Measurements from ENCODE around the gene KCNJ4. TPM values are rescaled to one million over a fixed set of nuclear protein-coding genes. Genes with fewer than 3 reads are reported as not detected.
"Not testable (repeated sequence)": the region's sequence is repeated elsewhere in the genome, so short reads cannot be mapped to it uniquely, and the experiment has no call there.

The KCNJ4 gene
- polyA plus RNA-seq, 2 donors, result not detected

DNA sequence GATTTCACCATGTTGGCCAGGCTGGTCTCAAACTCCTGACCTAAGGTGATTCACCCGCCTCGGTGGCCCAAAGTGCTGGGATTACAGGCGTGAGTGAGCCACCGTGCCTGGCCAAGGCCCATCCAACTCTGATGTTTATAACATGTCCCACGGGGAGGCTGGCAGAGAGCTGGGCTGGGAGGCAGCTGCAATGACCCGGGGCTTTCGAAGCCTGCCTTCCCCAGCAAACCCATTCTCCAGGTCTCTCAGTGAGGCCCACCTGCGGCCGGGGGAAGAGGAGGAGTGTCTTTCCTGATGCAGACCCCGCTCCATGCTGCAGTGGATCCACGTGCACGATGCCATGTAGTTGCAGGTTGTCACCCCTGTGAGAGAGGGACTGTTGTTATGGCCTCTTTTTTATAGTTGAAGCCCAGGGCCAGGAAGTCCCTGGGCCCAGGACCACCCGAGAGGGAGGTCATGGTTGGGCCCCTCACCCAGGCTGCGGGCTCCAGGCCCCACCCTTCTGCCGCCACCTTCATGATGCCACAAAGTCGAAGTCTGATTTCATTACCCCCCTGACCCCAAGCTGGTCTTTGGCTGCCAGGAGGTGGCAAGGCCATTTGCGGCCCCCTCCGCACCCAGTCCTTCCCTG is 38.3 kb downstream of the KCNJ4 start:
- Histone ChIP-seq H3K36me3 (ENCODE audit: control insufficient read depth in 2 of 2, insufficient read depth in 2 of 2, low read length in 1 of 2) (no peaks in the 10 kb centered on the region), H3K4me1 (ENCODE audit: control insufficient read depth in 2 of 2, insufficient read depth in 2 of 2, low read length in 1 of 2) (peaks cover 3 to 9% of the 10 kb centered on the region in 2 donors), H3K27ac (ENCODE audit: low read depth in 2 of 2, low read length in 1 of 2) (no peak overlapping the region), H3K9me3 (ENCODE audit: control insufficient read depth in 2 of 2, insufficient read depth in 1 of 2, low read depth in 1 of 2, low read length in 1 of 2) (no peaks in the 10 kb centered on the region), H3K4me3 (ENCODE audit: low read depth in 1 of 2, low read length in 2 of 2) (no peak overlapping the region), H3K27me3 (ENCODE audit: control insufficient read depth in 1 of 2, insufficient read depth in 2 of 2, low read length in 2 of 2) (no peaks in the 10 kb centered on the region)
- WGBS, 2 donors, result 89 to 90% methylated on average over 18 of the region's 18 CpGs

DNA sequence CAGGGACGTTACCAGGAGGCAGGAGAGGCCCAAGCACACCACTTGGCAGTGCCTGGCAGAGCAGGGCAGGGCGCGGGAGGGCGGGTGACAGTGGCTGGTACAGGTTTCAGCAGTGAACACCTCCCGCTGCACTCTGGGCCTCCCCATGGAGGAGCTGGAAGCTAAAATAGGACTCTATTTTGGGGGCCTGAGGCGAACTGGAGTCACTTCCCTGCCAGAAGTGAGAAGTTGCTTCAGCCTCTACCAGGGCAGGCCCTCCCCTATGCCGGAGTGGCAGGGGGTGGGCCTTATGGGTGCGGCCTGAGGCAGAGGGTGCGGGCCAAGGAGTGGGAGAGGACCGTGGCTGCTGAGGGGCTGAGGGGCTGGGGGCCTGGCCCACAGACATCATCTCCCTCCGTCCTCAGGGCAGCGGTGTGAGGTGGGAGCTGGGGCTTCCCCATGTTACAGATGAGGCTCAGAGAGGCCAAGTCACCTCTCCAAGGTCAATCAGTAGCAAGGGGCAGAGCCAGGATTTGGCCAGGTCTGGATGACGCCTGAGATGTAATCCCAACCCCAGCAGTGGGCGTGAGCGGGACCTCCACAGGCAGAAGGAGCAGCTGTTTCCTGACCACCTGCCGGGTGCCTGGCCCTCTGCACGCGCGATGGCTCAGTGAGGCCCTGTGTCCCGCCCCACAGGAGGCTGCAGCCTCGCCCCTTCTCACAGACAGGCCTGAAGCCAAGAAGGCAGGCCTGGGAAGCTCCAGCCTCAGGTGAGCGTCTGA is 39.3 kb downstream of the KCNJ4 start:
- H3K4me3 ChIP-seq (ENCODE audit: low read depth in 1 of 2, low read length in 2 of 2), result no peak overlapping the region
- peaks cover 3 to 9% of the 10 kb centered on the region in 2 donors for H3K4me1 ChIP-seq (ENCODE audit: control insufficient read depth in 2 of 2, insufficient read depth in 2 of 2, low read length in 1 of 2)
- WGBS, 2 donors, result 72 to 83% methylated on average over 18 to 22 of the region's 22 CpGs
- H3K27me3 ChIP-seq (ENCODE audit: control insufficient read depth in 1 of 2, insufficient read depth in 2 of 2, low read length in 2 of 2), result no peaks in the 10 kb centered on the region
- H3K9me3 ChIP-seq (ENCODE audit: control insufficient read depth in 2 of 2, insufficient read depth in 1 of 2, low read depth in 1 of 2, low read length in 1 of 2), result no peaks in the 10 kb centered on the region
- no peak overlapping the region for H3K27ac ChIP-seq (ENCODE audit: low read depth in 2 of 2, low read length in 1 of 2)
- H3K36me3 ChIP-seq (ENCODE audit: control insufficient read depth in 2 of 2, insufficient read depth in 2 of 2, low read length in 1 of 2), result no peaks in the 10 kb centered on the region

DNA sequence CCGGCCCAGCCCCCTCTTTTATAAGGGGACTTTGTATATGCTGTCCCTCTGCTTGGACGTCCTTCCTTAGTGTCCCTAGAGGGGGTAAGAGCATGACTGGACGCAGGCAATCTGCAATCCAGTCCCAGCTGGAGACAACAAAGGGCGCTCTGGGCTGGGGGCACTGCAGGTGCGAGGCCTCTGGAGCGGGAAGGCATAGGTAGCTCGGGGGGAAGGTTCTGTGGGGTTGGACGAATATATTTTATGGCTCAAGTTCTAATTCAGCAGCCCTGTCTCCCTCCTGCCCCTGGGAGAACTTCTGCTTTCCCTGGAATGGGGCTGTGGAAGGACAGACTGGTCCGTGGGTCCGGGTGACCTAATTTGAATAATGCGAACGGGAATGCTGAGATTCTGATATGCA is 40.0 kb downstream of the KCNJ4 start:
- Histone ChIP-seq H3K27me3 (ENCODE audit: control insufficient read depth in 1 of 2, insufficient read depth in 2 of 2, low read length in 2 of 2) (no peaks in the 10 kb centered on the region), H3K9me3 (ENCODE audit: control insufficient read depth in 2 of 2, insufficient read depth in 1 of 2, low read depth in 1 of 2, low read length in 1 of 2) (no peaks in the 10 kb centered on the region), H3K36me3 (ENCODE audit: control insufficient read depth in 2 of 2, insufficient read depth in 2 of 2, low read length in 1 of 2) (no peaks in the 10 kb centered on the region), H3K4me3 (ENCODE audit: low read depth in 1 of 2, low read length in 2 of 2) (no peak overlapping the region), H3K4me1 (ENCODE audit: control insufficient read depth in 2 of 2, insufficient read depth in 2 of 2, low read length in 1 of 2) (peaks cover 3 to 9% of the 10 kb centered on the region in 2 donors), H3K27ac (ENCODE audit: low read depth in 2 of 2, low read length in 1 of 2) (no peak overlapping the region)
- 81 to 85% methylated on average over 12 of the region's 12 CpGs for WGBS, 2 donors

DNA sequence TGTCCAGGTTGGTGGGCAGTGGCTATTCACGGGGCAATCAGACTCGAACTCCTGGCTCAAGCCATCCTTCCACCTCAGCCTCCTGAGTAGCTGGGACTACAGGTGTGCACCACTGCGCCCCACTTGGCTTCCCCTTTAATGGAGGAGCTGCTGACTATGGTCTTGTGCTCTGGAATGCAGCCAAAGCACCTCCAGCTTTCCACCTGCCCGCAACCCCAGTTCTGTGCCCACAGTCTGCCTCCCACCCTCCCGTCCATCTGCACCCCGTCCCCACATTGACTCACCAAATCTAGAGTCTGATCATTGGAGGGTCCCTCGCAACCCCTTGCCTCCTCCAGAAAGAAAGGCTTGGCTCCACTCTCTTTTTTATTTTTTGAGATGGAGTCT is 41.0 kb downstream of the KCNJ4 start:
- peaks cover 3 to 9% of the 10 kb centered on the region in 2 donors for H3K4me1 ChIP-seq (ENCODE audit: control insufficient read depth in 2 of 2, insufficient read depth in 2 of 2, low read length in 1 of 2)
- H3K9me3 ChIP-seq (ENCODE audit: control insufficient read depth in 2 of 2, insufficient read depth in 1 of 2, low read depth in 1 of 2, low read length in 1 of 2), result no peaks in the 10 kb centered on the region
- no peaks in the 10 kb centered on the region for H3K27me3 ChIP-seq (ENCODE audit: control insufficient read depth in 1 of 2, insufficient read depth in 2 of 2, low read length in 2 of 2)
- no peak overlapping the region for H3K4me3 ChIP-seq (ENCODE audit: low read depth in 1 of 2, low read length in 2 of 2)
- WGBS, 2 donors, result 96 to 97% methylated on average over 7 of the region's 7 CpGs
- H3K27ac ChIP-seq (ENCODE audit: low read depth in 2 of 2, low read length in 1 of 2), result no peak overlapping the region
- H3K36me3 ChIP-seq (ENCODE audit: control insufficient read depth in 2 of 2, insufficient read depth in 2 of 2, low read length in 1 of 2), result no peaks in the 10 kb centered on the region

DNA sequence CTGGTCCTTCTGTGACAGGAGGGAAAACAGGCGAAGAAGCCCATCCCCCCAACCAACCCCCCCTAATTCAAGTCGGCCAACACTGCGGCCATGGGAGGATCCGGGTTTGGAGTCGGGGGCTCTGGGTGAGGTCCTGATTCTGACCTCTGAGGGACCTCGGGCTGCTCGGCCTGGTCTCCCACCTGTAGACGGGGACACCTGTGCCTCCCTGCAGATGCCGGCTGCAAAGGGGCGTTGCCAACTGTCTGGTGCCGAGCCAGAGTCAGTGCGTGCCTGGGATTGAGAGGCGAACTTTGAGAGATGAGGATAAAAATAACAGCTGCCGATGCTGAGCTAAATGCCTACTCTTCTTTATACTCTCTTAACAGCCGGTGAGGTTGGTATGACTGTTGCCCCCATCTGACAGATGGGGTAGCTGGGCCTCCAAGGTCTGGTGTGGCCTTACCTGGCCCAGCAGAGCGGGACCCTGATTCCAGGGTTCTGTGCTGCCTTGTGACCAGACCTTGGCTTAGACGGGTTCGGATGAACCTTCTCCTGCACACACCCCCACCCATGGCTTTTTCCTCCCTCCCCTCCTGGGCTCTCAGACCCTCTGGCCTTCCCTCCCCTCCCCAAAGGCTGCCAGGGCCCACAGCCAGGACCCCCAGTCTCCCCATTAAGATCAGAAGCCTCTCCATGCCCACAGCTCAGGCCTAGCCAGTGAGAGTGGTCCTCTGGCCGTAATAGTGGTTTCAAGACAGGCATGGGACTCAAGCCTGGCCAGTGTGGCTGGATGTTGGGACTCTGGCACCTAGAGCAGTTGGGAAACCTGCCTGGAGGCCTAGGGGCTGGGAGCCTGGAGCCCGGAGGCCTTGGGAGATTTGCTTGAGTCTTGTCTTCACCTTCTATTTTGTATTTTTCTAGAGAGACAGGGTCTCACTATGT is 41.7 kb downstream of the KCNJ4 start:
- H3K4me3 ChIP-seq (ENCODE audit: low read depth in 1 of 2, low read length in 2 of 2), result no peak overlapping the region
- no peaks in the 10 kb centered on the region for H3K9me3 ChIP-seq (ENCODE audit: control insufficient read depth in 2 of 2, insufficient read depth in 1 of 2, low read depth in 1 of 2, low read length in 1 of 2)
- no peak overlapping the region for H3K27ac ChIP-seq (ENCODE audit: low read depth in 2 of 2, low read length in 1 of 2)
- peaks cover 3 to 9% of the 10 kb centered on the region in 2 donors for H3K4me1 ChIP-seq (ENCODE audit: control insufficient read depth in 2 of 2, insufficient read depth in 2 of 2, low read length in 1 of 2)
- H3K27me3 ChIP-seq (ENCODE audit: control insufficient read depth in 1 of 2, insufficient read depth in 2 of 2, low read length in 2 of 2), result no peaks in the 10 kb centered on the region
- no peaks in the 10 kb centered on the region for H3K36me3 ChIP-seq (ENCODE audit: control insufficient read depth in 2 of 2, insufficient read depth in 2 of 2, low read length in 1 of 2)
- WGBS, 2 donors, result 30 to 38% methylated on average over 20 of the region's 20 CpGs

DNA sequence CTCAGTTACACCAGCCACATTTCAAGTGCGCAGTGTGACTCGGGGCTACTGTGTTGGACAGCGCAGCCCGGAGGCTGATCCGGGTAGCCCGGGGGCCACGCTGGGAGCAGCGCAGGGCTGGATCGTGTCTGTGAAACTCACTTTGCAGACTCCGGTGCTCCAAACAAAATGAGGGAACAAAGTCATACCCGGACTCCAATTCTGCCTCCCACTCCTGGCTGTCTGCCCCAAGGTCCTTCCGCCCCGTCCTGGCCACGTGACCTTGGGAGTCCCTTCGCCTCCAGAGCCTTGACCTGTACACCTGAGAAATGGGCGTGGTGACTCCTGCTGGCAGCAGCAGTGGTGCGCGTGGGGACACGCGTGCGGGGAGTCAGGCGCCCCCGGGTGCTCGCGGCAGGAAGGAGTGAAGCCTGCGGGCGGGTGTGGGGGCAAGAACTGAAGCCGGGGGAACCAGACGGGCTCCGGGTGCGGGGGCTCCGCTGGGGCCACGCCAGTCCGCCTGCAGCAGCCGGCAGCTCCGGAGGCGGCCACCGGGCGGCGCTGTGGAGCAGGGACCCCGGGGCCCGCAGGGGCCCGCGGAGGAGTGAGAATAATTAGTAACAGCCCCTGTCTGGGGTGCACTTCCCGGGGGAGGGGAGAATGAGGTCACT is 42.4 kb downstream of the KCNJ4 start:
- Histone ChIP-seq H3K36me3 (ENCODE audit: control insufficient read depth in 2 of 2, insufficient read depth in 2 of 2, low read length in 1 of 2) (no peaks in the 10 kb centered on the region), H3K9me3 (ENCODE audit: control insufficient read depth in 2 of 2, insufficient read depth in 1 of 2, low read depth in 1 of 2, low read length in 1 of 2) (no peaks in the 10 kb centered on the region), H3K27ac (ENCODE audit: low read depth in 2 of 2, low read length in 1 of 2) (no peak overlapping the region), H3K4me1 (ENCODE audit: control insufficient read depth in 2 of 2, insufficient read depth in 2 of 2, low read length in 1 of 2) (peaks cover 3 to 9% of the 10 kb centered on the region in 2 donors), H3K4me3 (ENCODE audit: low read depth in 1 of 2, low read length in 2 of 2) (no peak overlapping the region), H3K27me3 (ENCODE audit: control insufficient read depth in 1 of 2, insufficient read depth in 2 of 2, low read length in 2 of 2) (no peaks in the 10 kb centered on the region)
- WGBS, 2 donors, result 10 to 11% methylated on average over 45 of the region's 45 CpGs

DNA sequence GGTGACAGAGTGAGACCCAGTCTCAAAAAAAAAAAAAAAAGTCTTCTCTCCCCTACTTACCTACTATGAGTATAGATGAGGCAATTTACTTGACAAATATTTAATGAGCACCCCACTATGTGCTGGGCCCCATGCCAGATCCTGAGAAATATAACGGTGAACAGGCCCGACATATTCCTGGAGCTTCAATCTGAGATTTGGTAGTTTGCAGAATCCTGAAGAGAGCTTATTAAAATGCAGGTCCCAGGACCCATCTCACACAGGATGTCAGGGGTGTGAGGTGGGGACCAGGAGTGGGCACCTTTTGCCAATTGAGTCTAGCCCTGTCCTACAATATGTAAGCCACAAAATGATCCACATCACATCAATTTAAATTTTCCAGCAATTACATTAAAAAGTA is 44.0 kb downstream of the KCNJ4 start:
- H3K4me1 ChIP-seq (ENCODE audit: control insufficient read depth in 2 of 2, insufficient read depth in 2 of 2, low read length in 1 of 2), result peaks cover 3 to 9% of the 10 kb centered on the region in 2 donors
- H3K36me3 ChIP-seq (ENCODE audit: control insufficient read depth in 2 of 2, insufficient read depth in 2 of 2, low read length in 1 of 2), result no peaks in the 10 kb centered on the region
- no peaks in the 10 kb centered on the region for H3K27me3 ChIP-seq (ENCODE audit: control insufficient read depth in 1 of 2, insufficient read depth in 2 of 2, low read length in 2 of 2)
- H3K9me3 ChIP-seq (ENCODE audit: control insufficient read depth in 2 of 2, insufficient read depth in 1 of 2, low read depth in 1 of 2, low read length in 1 of 2), result no peaks in the 10 kb centered on the region
- no peak overlapping the region for H3K27ac ChIP-seq (ENCODE audit: low read depth in 2 of 2, low read length in 1 of 2)
- no peak overlapping the region for H3K4me3 ChIP-seq (ENCODE audit: low read depth in 1 of 2, low read length in 2 of 2)
- 94 to 96% methylated on average over 2 of the region's 2 CpGs for WGBS, 2 donors

DNA sequence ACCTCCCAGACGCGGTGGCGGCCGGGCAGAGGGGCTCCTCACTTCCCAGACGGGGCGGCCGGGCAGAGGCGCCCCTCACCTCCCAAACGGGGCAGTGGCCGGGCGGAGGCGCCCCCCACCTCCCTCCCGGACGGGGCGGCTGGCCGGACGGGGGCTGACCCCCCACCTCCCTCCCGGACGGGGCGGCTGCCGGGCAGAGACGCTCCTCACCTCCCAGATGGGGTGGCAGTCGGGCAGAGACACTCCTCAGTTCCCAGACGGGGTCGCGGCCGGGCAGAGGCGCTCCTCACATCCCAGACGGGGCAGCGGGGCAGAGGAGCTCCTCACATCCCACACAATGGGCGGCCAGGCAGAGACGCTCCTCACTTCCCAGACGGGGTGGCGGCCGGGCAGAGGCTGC is 45.1 kb downstream of the KCNJ4 start:
- not testable (repeated sequence) for H3K36me3 ChIP-seq (ENCODE audit: control insufficient read depth in 2 of 2, insufficient read depth in 2 of 2, low read length in 1 of 2)
- 95 to 96% methylated on average over 31 to 35 of the region's 35 CpGs for WGBS, 2 donors

DNA sequence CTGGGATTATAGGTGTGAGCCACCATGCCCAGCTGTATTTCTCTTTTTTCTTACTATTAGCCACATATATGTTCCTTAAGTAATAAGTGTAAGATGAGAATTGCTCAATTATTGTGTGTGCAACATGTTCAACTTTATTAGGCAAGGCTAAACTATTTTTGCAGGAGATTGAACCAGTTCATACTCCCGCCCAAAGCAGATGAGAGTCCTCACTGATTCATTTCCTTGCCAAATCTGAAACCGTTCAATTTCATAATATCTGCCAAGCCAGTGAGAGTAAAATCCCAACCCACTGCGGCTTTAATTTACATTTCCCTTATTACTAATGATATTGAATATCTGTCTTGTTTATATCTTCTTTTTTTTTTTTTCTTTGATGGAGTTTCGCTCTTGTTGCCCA is 48.4 kb downstream of the KCNJ4 start:
- WGBS, 2 donors, result 55 to 68% methylated on average over 4 of the region's 4 CpGs
- no peaks in the 10 kb centered on the region for H3K4me1 ChIP-seq (ENCODE audit: control insufficient read depth in 2 of 2, insufficient read depth in 2 of 2, low read length in 1 of 2)
- H3K9me3 ChIP-seq (ENCODE audit: control insufficient read depth in 2 of 2, insufficient read depth in 1 of 2, low read depth in 1 of 2, low read length in 1 of 2), result no peaks in the 10 kb centered on the region
- no peak overlapping the region for H3K27ac ChIP-seq (ENCODE audit: low read depth in 2 of 2, low read length in 1 of 2)
- H3K27me3 ChIP-seq (ENCODE audit: control insufficient read depth in 1 of 2, insufficient read depth in 2 of 2, low read length in 2 of 2), result no peaks in the 10 kb centered on the region
- H3K36me3 ChIP-seq (ENCODE audit: control insufficient read depth in 2 of 2, insufficient read depth in 2 of 2, low read length in 1 of 2), result no peaks in the 10 kb centered on the region
- no peak overlapping the region for H3K4me3 ChIP-seq (ENCODE audit: low read depth in 1 of 2, low read length in 2 of 2)

More for the DNA sequence above, 45.1 kb downstream of the KCNJ4 start:
- H3K9me3 ChIP-seq (ENCODE audit: control insufficient read depth in 2 of 2, insufficient read depth in 1 of 2, low read depth in 1 of 2, low read length in 1 of 2); H3K27me3 ChIP-seq (ENCODE audit: control insufficient read depth in 1 of 2, insufficient read depth in 2 of 2, low read length in 2 of 2); H3K4me1 ChIP-seq (ENCODE audit: control insufficient read depth in 2 of 2, insufficient read depth in 2 of 2, low read length in 1 of 2); H3K27ac ChIP-seq (ENCODE audit: low read depth in 2 of 2, low read length in 1 of 2); H3K4me3 ChIP-seq (ENCODE audit: low read depth in 1 of 2, low read length in 2 of 2): not testable (repeated sequence)

Data from esophagus (tissue), 2 donors.